ENCODE results near the gene YDJC. TPM values are rescaled to one million over a fixed set of nuclear protein-coding genes. Genes with fewer than 3 reads are reported as not detected.
"Not testable (repeated sequence)": the region's sequence is repeated elsewhere in the genome, so short reads cannot be mapped to it uniquely, and the experiment has no call there.

YDJC gene
- total RNA-seq, 2 donors from 2014 or later, result 18.3 to 32.3 TPM

DNA sequence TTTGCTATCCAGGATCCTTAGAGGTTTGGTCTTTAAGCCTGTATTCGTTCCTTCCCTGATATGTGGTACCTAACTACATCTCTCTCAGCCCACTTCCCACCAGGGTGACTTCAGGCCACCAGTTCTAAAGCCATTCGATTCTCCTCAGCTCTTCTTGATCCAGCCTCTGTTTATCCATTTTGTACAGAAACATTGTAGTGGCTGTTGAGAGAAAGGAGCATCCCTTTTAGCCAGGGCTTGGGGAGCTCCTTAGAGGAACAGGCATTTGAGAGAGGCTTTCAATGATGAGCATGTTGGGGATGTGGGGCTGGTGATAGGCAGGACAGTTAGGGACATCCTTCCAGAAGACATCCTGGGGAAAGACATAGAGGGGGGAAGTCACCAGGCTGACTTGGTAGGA is 44.4 kb downstream of the YDJC start:
- TF ChIP-seq, protein P1, sequence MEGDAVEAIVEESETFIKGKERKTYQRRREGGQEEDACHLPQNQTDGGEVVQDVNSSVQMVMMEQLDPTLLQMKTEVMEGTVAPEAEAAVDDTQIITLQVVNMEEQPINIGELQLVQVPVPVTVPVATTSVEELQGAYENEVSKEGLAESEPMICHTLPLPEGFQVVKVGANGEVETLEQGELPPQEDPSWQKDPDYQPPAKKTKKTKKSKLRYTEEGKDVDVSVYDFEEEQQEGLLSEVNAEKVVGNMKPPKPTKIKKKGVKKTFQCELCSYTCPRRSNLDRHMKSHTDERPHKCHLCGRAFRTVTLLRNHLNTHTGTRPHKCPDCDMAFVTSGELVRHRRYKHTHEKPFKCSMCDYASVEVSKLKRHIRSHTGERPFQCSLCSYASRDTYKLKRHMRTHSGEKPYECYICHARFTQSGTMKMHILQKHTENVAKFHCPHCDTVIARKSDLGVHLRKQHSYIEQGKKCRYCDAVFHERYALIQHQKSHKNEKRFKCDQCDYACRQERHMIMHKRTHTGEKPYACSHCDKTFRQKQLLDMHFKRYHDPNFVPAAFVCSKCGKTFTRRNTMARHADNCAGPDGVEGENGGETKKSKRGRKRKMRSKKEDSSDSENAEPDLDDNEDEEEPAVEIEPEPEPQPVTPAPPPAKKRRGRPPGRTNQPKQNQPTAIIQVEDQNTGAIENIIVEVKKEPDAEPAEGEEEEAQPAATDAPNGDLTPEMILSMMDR (IDR thresholded peaks at IDR 0.05), result no peak
- no peak for DNase-seq (ENCODE audit: low spot score)
- no peak overlapping the region for H3K4me3 ChIP-seq
- H3K27ac ChIP-seq, result no peak overlapping the region
- no peaks in the 10 kb centered on the region for H3K9me3 ChIP-seq
- no peaks in the 10 kb centered on the region for H3K36me3 ChIP-seq
- no peaks in the 10 kb centered on the region for H3K27me3 ChIP-seq (replicated peaks; ENCODE audit: insufficient read depth)
- no peak for ATAC-seq (ENCODE audit: insufficient number of reproducible peaks, low FRiP score, low read depth)
- peaks cover 16 to 57% of the 10 kb centered on the region in 2 donors for H3K4me1 ChIP-seq (ENCODE audit: control insufficient read depth in 1 of 2, low read depth in 2 of 2)

DNA sequence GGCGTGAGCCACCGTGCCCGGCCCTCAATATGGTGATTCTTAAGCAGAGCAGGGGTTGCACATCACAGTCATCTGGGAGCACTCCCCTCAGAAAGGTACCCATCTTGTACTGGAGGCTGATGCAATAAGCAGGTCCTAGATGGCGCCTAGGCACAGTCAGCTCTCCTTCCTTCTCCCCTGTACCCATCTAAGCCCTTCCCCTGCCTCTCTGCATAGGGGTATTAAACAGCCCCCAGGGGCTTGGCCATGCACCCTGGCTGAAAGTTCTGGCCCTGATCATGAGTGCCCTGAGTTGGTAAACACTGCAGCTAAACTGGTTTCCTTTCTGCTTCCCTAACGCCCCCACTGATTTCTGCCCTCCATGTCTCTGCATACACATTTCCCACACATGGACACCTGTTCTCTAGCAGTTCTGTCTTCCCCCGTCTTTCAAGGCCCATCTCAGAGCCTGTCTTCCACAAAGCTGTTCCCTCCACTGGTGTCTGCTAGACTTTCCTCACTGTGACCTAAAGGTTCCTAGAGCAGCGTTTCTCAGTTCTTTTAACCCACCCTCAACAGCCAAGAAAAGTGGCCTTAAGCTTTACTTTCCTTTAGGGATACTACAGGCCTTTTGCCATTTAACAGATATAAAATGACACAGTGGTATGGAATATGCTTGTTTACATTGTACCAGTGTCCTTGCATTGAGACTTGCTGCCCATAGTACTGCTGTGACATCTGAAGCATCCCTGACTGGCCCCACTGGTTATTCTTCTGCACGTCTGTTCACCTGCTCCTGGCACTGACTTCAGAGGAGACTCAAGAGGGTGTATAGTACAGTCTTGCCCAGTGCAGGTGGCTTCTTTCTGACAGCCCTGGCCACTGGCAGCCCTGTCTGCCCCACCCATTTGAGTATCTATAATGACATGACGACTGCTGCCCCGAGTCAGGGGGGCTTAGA is 46.8 kb downstream of the YDJC start:
- Histone ChIP-seq H3K27me3 (replicated peaks; ENCODE audit: insufficient read depth) (no peaks in the 10 kb centered on the region), H3K27ac (no peak overlapping the region), H3K4me3 (no peak overlapping the region), H3K36me3 (no peaks in the 10 kb centered on the region), H3K9me3 (no peaks in the 10 kb centered on the region), H3K4me1 (ENCODE audit: control insufficient read depth in 1 of 2, low read depth in 2 of 2) (peaks cover 5 to 52% of the 10 kb centered on the region in 2 donors)
- no peak for ATAC-seq (ENCODE audit: insufficient number of reproducible peaks, low FRiP score, low read depth)
- DNase-seq (ENCODE audit: low spot score), result no peak
- TF ChIP-seq, protein P1 (IDR thresholded peaks at IDR 0.05), result no peak

DNA sequence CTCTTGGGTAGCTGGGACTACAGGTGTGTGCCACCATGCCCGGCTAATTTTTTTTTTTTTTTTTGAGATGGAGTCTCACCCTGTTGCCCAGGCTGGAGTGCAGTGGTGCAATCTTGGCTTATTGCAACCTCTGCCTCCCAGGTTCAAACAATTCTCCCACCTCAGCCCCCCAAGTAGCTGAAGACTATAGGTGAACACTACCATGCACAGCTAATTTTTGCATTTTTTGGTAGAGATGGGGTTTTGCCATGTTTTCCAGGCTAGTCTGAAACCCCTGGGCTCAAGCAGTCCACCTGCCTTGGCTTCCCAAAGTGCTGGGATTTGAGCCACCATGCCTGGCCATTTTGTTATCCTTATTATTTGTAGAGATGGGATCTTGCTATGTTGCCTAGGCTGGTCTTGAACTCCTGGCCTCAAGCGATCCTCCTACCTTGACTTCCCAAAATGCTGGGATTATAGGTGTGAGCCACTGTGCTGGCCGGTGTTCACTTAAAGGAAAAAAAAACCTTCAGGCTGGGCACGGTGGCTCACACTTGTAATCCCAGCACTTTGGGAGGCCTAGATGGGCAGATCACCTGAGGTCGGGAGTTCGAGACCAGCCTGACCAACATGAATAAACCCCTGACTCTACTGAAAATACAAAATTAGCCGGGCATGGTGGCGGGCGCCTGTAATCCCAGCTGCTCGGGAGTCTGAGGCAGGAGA is 48.7 kb downstream of the YDJC start:
- not testable (repeated sequence) for H3K27ac ChIP-seq; H3K4me3 ChIP-seq; DNase-seq (ENCODE audit: low spot score); H3K36me3 ChIP-seq; H3K9me3 ChIP-seq; H3K27me3 ChIP-seq (replicated peaks; ENCODE audit: insufficient read depth); ATAC-seq (ENCODE audit: insufficient number of reproducible peaks, low FRiP score, low read depth)
- peaks cover 0 to 54% of the 10 kb centered on the region in 2 donors for H3K4me1 ChIP-seq (ENCODE audit: control insufficient read depth in 1 of 2, low read depth in 2 of 2)

DNA sequence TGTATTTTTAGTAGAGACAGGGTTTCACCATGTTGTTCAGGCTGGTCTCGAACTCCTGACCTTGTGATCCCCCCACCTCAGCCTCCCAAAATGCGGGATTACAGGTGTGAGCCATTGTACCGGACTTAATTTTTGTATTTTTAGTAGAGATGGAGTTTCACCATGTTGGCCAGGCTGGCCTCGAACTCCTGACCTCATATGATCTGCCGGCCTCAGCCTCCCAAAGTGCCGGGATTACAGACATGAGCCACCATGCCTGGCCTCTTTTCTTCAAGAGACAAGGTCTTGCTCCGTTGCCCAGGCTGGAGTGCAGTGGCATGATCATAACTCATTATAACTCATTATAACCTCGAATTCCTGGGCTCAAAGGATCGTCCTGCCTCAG is 49.2 kb downstream of the YDJC start:
- not testable (repeated sequence) for ATAC-seq (ENCODE audit: insufficient number of reproducible peaks, low FRiP score, low read depth); DNase-seq (ENCODE audit: low spot score); H3K4me3 ChIP-seq; H3K27ac ChIP-seq; H3K9me3 ChIP-seq; H3K27me3 ChIP-seq (replicated peaks; ENCODE audit: insufficient read depth); H3K36me3 ChIP-seq
- H3K4me1 ChIP-seq (ENCODE audit: control insufficient read depth in 1 of 2, low read depth in 2 of 2), result peaks cover 0 to 54% of the 10 kb centered on the region in 2 donors

DNA sequence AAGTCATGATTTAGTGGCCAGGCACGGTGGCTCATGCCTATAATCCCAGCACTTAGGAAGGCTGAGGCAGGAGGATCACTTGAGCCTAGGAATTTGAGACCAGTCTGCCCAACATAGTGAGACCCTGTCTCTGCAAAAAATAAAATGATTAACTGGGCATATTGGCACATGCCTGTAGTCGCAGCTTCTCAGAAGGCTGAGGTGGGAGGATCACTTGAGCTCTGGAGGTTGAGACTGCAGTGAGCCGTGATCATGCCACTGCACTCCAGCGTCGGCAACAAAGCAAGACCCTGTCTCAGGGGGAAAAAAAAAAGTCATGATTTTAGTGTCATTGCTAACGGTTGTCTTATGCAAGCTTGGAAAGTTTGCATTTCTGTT is 50.4 kb downstream of the YDJC start:
- peaks cover 0 to 57% of the 10 kb centered on the region in 2 donors for H3K4me1 ChIP-seq (ENCODE audit: control insufficient read depth in 1 of 2, low read depth in 2 of 2)

More for the DNA sequence above, 50.4 kb downstream of the YDJC start:
- ATAC-seq (ENCODE audit: insufficient number of reproducible peaks, low FRiP score, low read depth), result no peak
- no peaks in the 10 kb centered on the region for H3K27me3 ChIP-seq (replicated peaks; ENCODE audit: insufficient read depth)
- no peak for DNase-seq (ENCODE audit: low spot score)
- H3K4me3 ChIP-seq, result no peak overlapping the region
- H3K27ac ChIP-seq, result no peak overlapping the region
- H3K9me3 ChIP-seq, result no peaks in the 10 kb centered on the region
- TF ChIP-seq, protein P1 (IDR thresholded peaks at IDR 0.05), result no peak
- H3K36me3 ChIP-seq, result no peaks in the 10 kb centered on the region

Other genes starting within 250 kb of the YDJC start
- gene RIMBP3B, start 246.3 kb downstream of the YDJC start, total RNA-seq, result not detected
- 1 to 10 TPM; 2.8 to 8.2 TPM for gene HIC2, start 212.7 kb downstream of the YDJC start, total RNA-seq
- gene TMEM191C, start 162.6 kb downstream of the YDJC start, total RNA-seq, result under 1 TPM; 0.27 to 0.63 TPM
- gene RIMBP3C, start 78.6 kb downstream of the YDJC start, total RNA-seq, result under 1 TPM; 0.14 to 0.28 TPM
- gene UBE2L3, start 62.3 kb downstream of the YDJC start, total RNA-seq, result 10 to 100 TPM; 33.8 to 38.3 TPM
- under 1 TPM in 1 of 2 donors, not detected in 1; 0.71 TPM for gene CCDC116, start 2.7 kb upstream of the YDJC start, total RNA-seq
- 10 to 100 TPM; 40.9 to 54.0 TPM for gene SDF2L1, start 12.3 kb upstream of the YDJC start, total RNA-seq
- 10 to 100 TPM; 32.0 to 33.7 TPM for gene PPIL2, start 36.0 kb upstream of the YDJC start, total RNA-seq
- 10 to 100 TPM; 20.1 to 25.2 TPM for gene YPEL1, start 105.8 kb upstream of the YDJC start, total RNA-seq
- gene MAPK1, start 237.6 kb upstream of the YDJC start, total RNA-seq, result 10 to 100 TPM; 61.4 to 63.1 TPM

Measured in thoracic aorta (tissue), 2 donors.